ENCODE measurements around the gene SLC22A23.
"Not testable (repeated sequence)": the region's sequence is repeated elsewhere in the genome, so short reads cannot be mapped to it uniquely, and the experiment has no call there.

SLC22A23 gene

GRCh38 chr6:3403238-3404173 lies 53.3 kb downstream of the SLC22A23 start:
- DNase-seq (ENCODE audit: low spot score) = no peak

- DNase-seq (ENCODE audit: low spot score) = no peak
These were observed 54.3 kb downstream of the SLC22A23 start for GRCh38 chr6:3402310-3403237.

DNA sequence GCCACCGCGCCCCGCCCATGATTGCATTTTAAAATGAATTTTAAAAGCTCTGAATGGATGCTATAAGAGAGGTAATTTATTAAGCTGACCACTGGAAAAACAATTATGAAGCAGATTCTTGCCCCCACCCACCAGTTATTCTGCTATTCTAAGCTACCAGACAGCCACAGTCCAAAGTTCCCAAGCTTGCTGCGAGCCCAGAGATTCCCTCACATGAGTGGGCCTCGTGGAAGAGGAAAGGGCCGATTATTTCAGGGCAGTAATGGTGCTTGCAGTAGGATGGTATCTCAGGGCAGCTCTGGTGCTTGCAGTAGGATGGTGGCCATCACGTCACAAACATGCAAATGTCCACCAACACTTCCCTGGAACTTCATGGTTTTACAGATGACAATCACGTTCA lies 56.7 kb downstream of the SLC22A23 start:
- DNase-seq (ENCODE audit: low spot score) = no peak

DNA sequence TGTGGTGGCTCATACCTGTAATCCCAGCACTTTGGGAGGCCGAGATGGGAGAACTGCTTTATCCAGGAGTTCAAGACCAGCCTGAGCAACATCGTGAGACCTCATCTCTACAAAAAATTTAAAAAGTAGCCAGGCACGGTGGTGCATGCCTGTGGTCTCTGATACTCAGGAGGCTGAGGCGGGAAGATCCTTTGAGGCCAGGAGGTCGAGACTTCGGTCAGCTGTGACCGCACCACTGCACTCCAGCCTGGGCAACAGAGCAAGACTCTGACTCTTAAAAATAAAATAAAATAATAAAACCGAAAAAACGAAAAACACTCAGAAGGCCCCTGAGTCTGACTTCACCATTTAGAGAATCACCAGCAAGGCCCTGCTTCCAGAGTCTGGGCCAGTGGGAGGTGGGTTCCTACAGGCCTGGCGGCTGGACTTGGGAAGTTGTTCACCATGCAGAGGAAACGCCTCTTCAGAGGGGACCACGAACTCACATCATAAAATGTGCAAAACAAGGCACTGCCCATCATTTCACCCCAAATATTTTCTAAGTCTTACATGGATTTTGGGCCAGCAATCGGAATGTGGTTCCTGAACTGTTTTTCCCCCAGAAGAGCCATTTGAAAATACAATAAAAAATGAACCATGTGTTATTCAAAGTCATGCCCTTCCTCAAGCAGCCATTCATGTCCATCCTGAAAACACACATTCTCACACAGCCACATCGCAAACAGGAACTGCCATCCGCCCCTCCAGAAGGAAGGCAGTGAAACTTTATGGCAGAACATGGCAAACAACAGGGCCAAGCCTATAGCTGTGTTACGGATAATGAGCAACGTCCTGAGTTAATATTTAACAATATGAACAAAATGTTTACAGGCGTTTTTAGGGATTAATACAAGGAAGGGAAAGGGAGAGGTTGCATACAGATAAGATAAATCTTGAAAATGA lies 57.8 kb downstream of the SLC22A23 start:
- DNase-seq (ENCODE audit: low spot score) = no peak

GRCh38 chr6:3398165-3398562 lies 58.7 kb downstream of the SLC22A23 start:
- no peak for DNase-seq (ENCODE audit: low spot score)

GRCh38 chr6:3397229-3398164 lies 59.4 kb downstream of the SLC22A23 start:
- no peak for DNase-seq (ENCODE audit: low spot score)

DNA sequence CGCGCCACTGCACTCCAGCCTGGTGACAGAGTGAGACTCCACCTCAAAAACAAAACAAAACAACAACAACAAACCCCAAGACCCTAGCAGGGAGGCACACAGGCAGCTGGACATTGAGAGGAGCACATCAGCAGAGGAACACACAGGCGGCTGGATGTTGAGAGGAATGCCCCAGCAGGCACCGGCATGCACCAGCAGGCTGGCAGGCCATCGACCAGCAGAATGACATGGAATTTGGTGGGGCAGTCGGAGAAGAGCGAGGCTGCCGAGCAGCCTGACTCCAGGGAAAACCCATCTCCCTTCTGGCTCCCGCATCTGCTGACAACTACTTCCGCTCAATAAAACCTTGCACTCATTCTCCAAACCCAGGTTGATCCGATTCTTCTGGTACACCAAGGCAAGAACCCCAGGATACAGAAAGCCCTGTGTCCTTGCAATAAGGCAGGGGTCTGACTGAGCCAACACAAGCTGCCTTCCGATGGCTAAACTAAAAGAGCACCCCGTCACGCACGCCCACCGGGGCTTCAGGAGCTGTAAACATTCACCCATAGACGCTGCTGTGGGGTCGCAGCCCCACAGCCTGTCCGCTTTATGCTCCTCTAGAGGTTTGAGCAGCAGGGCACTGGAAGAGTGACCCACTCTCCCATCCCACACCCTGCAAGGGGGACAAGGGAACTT lies 60.2 kb downstream of the SLC22A23 start:
- DNase-seq (ENCODE audit: low spot score) = no peak

DNA sequence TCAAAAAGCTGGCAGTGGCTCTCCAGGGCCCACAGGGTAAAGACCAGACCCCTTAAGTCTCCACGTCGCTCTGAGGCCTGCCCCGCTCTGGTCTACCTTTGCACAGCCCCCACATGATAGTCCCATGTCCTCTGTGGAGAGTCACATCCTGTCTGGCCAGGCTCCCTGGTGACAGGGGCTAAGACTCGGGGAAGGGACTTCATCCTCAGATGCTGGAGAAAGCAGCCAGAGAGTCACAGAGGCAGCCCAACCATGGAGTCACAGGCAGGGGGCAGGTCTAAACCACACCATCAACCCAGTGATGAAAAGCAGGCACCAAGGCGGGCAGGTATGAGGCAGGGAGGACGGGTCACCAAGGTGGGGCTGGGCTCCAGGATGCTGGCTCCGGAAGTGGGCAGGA lies 62.2 kb downstream of the SLC22A23 start:
- DNase-seq (ENCODE audit: low spot score) = no peak

DNA sequence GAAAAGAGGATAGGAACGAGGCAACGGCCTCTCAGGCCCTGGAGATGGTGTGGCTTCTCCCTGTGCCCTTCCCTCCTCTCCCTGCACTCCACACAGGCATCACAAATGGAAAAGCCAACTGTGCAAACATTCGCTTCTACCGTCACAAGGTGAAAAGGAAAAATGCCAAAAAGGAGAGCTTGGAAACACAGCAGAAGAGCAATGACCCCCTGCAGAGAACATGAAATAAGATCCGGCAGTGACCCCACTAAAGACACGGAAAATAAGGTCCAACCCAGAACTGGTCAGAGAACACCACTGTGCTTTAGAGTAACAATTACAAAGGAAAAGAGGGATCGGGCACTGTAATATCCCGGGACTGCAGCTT lies 63.0 kb downstream of the SLC22A23 start:
- no peak for DNase-seq (ENCODE audit: low spot score)

- no peak for DNase-seq (ENCODE audit: low spot score)
These were observed 63.7 kb downstream of the SLC22A23 start for GRCh38 chr6:3392930-3393835.

GRCh38 chr6:3391902-3392458 lies 64.9 kb downstream of the SLC22A23 start:
- no peak for DNase-seq (ENCODE audit: low spot score)

DNA sequence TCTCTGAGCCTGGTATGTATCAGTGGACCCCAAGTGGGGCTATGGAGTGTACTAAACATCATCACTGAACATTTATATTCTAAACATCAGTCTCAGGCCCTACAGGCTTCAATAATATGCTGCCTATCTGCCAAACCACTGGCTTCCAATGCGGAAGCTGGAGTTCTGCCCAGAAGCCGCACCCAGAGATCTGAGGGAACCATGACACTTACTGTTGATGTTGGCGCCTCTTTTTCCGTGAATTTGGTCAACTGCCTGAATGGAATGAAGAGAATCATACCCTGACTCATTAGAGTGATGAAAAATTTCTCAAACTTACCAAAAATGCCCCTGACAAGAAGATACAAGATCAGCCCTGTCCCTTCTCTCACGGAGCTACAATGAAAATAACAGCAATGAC lies 66.2 kb downstream of the SLC22A23 start:
- peak; percentile 89 for DNase-seq (ENCODE audit: low spot score)

DNA sequence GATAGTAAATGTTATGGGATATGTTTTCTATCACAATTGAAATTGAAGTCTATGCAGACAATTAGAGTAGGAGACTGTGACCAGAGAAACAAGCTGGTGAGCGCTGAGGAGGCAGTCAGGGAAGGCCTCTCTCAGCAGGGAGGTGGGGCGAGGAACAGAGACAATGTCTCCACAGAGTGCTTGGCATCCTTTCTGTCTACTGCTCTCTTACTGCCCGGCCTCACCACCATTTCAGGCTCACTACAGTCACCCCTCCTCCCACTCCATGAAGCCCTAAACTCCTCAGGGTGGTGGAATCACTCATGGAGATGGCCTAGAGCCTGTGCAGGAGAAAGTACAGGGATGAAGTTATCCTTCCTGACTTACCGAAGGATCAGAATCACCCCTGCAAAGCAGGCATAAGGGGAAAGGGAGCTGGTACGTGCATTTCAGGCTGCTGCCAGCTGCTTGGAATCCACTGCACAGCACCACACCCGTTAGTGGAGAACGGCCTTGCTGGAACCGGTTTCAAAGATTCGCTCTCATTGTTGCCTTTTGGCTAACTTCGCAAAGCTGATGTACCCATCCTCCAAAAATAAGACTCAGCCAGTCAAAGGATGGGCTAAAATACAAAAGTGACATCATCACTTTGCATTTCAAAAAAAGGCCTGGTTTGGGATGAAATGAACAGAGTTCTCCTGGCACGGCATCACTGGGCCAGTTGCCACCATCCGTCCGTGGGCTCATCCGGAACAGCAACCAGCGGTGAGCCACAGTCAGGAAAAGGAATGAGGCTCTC lies 67.3 kb downstream of the SLC22A23 start:
- peak; percentile 88 for DNase-seq (ENCODE audit: low spot score)

DNA sequence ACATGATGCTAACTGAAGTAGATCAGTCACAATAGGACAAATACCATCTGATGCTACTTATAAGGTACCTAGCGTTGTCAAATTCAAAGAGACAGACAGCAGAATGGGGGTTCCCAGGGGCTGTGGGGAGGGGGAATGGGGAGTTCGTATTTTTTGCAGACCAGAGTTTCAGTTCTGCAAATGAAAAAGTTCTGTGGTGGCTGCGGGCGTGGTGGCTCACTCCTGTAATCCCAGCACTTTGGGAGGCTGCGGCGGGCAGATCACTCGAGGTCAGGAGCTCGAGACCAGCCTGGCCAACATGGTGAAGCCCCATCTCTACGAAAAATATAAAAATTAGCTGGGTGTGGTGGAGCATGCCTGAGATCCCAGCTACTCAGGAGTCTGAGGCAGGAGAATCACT lies 68.1 kb downstream of the SLC22A23 start:
- no peak for DNase-seq (ENCODE audit: low spot score)

GRCh38 chr6:3386374-3386857 lies 70.4 kb downstream of the SLC22A23 start:
- no peak for DNase-seq (ENCODE audit: low spot score)

- DNase-seq (ENCODE audit: low spot score) = peak; percentile 78
These were observed 71.1 kb downstream of the SLC22A23 start for GRCh38 chr6:3385660-3386151.

- not testable (repeated sequence) for DNase-seq (ENCODE audit: low spot score)
These were observed 71.7 kb downstream of the SLC22A23 start for GRCh38 chr6:3385181-3385580.
